ENCODE results near the gene HCN3.

GRCh38 chr1:155313261-155313660 lies 36.0 kb downstream of the HCN3 start:
- TF ChIP-seq CTCF (IDR thresholded peaks at IDR 0.05) (no peak), POLR2A (IDR thresholded peaks at IDR 0.05) (no peak)

All from testis (tissue), 2 donors.